DMS79 (cell line): ENCODE results near the gene RGS13.

Experiments
- DNase-seq: peaks from one replicate; lab custom pipeline; 2025; lab: John Stamatoyannopoulos, UW

Gene RGS13

GRCh38 chr1:192626366-192627179 is 9.4 kb upstream of the RGS13 start:
- no peak for DNase-seq

GRCh38 chr1:192627901-192628300 is 8.0 kb upstream of the RGS13 start:
- no peak for DNase-seq

DNA sequence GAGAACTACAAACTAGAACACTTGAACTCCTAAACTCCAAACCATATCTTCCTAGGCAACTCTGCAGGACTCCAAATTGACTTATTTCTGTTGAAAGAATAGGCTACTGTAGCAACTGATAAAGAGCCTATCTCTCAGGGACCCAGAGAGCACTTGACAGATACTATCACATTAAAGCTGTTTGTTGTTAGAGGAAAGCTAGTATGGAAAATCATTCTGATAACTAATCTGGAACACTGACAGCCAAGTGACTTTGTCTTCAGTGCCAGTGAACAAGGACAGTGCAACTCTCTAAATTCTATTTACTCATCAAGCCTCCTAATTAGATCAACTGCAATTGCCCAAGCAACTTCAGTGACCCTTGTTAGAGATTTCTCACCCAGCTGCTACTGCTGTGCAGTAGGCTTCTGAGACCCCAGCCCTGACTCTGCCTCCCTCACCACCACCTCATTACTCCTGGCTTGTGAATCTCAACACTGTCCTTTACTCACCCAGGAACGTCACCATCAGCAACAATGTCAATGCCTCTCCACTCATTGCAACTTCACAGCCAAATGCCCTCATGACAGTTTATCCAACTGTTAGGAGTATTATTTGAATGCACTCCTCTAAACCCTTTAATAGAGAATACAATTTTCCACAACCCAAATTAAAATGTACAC is 7.4 kb upstream of the RGS13 start:
- no peak for DNase-seq

DNA sequence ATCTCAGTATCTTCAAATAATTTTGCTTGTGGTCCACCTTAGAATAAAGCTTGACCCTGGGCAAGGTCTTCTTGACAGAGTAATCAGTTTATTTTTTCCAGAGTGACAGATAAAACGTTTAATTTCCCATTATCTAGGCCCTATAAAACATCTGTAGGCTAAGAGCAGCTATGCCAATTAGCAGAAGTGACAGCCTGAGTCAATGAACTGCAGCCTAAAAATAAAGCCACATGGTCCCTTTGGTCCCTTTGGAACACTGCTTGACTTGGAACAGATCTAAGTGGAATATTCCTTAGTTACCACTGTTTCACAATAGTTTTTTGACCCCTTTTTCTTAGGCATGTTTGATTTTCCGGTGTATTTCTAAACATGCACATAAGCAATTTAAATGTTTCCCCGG is 6.3 kb upstream of the RGS13 start:
- DNase-seq, result no peak

- DNase-seq, result no peak
Measured at GRCh38 chr1:192630521-192631287, 5.2 kb upstream of the RGS13 start.

DNA sequence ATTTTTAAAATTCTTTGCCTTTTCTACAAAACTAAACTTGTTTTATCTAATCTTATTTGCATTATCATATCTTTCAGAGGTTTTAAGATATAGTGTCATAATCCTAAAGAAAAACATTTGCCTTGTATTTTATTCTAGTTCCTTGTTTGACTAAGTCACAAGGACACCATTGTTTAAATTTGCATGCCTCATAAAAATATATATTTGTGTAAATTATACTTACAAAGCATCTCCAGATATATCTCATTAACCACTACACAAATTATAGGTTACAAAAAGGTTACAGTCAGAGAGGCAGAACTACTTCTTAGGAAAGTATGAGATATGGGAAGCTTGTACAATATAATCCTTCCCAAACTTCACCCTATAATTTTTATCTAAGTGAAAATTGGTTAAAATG is 4.2 kb upstream of the RGS13 start:
- DNase-seq, result no peak

- no peak for DNase-seq
Measured at GRCh38 chr1:192632188-192632587, 3.8 kb upstream of the RGS13 start.

- DNase-seq, result no peak
Measured at GRCh38 chr1:192632641-192633532, 3.1 kb upstream of the RGS13 start.

DNA sequence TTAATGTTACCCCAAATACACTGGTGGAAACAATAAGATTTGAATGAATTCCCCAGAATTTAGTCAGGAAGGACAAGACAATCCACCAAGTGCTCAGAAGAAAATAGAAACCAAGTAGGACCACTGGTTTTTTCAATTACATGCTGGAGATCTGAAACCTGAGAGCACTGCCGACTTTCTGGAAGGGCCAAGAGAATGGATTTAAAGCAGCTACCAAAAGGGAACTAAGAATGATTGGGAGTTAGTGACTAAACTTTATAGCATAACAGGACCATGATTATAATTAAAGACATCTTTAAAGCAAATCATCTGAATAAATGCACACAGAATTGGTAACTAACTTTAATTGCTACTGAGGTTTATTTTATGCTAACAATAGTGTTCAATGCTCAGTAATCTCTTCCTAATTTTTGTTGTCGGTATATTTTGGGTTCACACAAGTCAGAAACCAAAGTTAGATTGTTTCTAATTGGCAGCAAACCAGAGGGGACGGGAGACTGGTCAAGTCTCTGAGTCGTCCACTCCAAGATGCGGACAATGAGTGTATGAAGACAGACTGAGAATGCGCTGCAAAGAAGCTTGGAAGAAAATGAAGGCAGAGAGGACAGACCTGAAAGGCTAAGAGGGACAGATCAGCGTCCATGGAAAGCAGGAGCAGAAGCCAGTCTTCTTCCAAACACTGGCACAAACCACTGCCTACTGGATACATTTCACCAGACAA is 2.3 kb upstream of the RGS13 start:
- DNase-seq, result no peak

- no peak for DNase-seq
Measured at GRCh38 chr1:192635041-192635440, 906 bp upstream of the RGS13 start.

DNA sequence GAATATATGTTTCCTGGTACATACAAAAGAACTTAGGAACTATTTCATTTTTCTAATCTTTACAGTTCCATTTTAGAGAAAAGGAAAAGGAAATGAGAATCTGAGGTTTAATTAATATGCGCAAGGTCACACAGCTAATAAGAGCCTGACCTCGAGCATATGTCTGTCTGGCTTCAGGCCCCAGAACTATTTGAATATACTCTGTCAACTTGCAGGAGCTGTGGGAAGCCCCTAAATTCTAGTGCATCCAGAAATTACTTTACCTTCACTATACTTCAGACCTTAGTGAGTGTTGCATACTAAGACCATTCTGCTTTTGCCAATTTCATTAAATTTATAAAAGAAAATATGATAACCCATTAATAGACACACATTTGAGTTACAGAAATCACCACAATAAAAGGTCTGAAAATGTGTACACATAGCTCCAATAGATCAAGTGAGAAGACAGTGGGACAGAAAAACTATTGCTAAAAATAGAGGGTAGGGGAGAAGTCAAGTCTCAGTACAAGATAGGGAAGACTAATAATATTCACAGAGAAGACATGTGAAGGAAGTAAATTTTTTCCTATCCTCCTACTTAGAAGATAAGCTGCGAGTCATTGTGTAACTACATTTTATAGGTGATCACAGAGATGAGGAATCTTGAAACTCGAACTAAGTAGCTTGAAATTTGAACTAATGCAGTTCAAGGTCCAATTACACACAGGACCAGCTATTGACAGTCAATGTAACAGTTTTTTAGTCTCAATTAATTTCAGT is 3.8 kb downstream of the RGS13 start:
- DNase-seq, result no peak

GRCh38 chr1:192652159-192652558 is 16.2 kb downstream of the RGS13 start:
- DNase-seq, result no peak

- no peak for DNase-seq
Measured at GRCh38 chr1:192654120-192654519, 18.2 kb downstream of the RGS13 start.

DNA sequence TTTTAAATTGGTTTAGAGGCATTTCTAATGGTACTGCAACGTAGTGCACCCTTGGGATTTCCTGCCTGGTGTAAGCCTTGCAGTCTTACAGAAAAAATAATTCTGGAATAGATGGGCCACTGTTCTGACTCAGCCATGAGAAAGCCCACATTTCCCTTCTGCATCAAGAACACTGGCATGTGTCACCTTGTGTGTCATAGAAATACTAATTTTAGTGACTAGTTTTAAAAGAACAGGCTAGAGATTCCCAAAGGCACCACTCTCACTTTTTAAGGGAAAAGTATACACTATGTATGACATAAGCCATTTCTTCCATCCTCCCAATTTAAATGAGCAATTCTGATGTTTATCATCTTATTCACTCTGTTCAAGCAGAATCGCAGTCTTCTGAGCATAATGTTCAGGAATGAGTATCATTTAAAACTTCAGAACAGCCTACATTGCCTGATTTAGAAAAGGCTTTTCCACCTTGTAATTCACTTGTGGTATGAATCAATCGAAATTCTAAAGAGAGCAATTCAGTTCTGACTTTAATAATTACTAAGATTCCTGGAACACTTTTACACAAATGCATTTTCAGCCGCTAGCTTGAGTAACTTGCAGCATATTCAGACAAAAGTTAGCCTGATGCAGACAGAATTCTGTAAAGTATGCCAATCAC is 18.8 kb downstream of the RGS13 start:
- no peak for DNase-seq

DNA sequence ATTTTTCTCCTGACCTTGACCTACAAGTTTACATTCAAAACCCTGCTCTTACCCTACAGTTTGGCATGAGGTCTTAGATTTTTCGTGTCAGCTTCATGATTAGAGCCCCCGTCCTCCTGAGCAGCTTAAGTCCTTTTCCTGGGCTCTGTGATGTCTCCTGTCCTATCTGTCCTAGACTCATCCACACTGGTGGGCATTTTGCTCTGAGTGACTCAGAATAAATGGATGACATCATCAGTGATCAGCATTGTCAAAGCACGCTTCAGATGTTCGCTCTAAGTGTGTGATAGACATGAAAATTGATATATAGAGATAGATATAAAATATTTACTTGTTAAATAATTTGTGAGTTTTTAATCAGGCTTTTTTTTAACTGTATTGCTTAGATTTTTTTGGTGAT is 21.8 kb downstream of the RGS13 start:
- DNase-seq, result no peak

- no peak for DNase-seq
Measured at GRCh38 chr1:192658255-192658654, 22.3 kb downstream of the RGS13 start.

DNA sequence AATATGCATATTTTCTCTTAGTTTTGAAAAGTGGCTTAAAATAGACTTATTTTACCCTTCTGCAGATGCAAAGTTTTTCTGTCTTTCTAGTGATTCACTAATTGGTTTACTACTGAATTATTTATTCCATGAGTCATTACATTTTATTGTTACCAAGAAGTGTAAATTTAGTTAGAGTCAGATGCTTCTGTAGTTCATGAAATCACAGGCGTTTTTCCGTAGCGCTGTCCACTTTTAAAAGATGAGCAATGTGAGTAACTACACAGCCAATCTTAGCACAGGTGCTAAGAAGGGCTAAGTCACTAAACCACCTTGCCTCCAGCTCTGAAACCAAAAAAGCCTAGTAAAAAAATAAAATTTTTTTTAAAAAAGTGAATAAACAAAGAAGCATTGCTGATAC is 24.7 kb downstream of the RGS13 start:
- DNase-seq, result no peak

DNA sequence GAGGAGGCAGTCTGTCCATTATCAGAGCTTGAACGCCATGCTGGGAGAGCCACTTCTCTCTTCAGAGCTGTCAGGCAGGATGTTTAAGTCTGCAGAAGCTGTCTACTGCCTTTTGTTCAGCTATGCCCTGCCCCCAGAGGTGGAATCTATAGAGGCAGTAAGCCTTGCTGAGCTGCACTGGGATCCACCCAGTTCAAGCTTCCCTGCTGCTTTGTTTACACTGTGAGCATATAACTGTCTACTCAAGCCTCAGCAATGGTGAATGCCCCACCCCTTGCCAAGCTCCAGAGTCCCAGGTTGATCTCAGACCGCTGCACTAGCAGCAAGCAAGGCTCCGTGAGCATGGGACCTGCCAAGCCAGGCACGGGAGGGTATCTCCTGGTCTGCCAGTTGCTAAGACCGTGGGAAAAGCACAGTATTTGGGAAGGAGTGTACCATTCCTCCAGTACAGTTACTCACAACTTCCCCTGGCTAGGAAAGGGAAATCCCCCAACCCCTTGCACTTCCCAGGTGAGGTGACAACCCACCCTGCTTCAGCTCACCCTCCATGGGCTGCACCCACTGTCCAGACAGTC is 32.5 kb downstream of the RGS13 start:
- no peak for DNase-seq

DNA sequence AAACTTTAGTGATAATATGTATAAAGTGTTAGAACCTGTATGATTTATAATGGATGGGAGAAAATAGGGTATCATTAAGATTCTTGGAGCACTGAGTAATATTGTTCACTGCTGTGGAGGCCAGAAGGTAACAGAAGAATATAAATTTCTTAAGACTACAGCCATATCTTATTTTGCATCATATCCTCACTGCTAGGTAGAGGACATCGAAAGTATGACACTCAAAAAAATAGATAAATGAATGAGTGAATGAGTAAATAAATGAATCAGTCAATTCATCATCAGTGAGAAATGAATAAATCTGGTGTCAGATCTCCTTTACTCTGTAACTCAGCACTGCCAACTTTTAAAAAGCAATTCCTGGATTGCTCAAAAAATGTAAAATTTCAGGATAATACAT is 33.2 kb downstream of the RGS13 start:
- no peak for DNase-seq

DNA sequence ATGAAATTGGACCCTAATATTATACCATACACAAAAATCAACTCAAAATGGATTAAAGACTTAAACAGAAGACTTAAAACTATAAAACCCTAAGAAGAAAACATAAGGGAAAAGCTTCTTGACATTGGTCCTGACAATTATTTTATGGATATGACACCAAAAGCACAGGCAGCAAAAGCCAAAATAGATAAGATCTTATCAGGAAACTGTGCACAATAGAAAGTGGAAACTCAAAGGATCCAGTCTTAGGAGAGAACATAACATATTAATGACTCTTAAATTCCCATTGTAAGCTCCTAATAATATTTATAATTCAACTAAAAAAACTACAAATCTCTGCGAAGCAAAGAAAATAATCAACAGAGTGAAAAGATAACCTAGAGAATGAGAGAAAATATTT is 39.8 kb downstream of the RGS13 start:
- DNase-seq, result no peak
